ENCODE results near the gene KIFC1. TPM values are rescaled to one million over a fixed set of nuclear protein-coding genes. Genes with fewer than 3 reads are reported as not detected.

KIFC1 gene
- total RNA-seq, 4 donors from 2014 or later = 0.13 to 4.3 (median 0.91) TPM

DNA sequence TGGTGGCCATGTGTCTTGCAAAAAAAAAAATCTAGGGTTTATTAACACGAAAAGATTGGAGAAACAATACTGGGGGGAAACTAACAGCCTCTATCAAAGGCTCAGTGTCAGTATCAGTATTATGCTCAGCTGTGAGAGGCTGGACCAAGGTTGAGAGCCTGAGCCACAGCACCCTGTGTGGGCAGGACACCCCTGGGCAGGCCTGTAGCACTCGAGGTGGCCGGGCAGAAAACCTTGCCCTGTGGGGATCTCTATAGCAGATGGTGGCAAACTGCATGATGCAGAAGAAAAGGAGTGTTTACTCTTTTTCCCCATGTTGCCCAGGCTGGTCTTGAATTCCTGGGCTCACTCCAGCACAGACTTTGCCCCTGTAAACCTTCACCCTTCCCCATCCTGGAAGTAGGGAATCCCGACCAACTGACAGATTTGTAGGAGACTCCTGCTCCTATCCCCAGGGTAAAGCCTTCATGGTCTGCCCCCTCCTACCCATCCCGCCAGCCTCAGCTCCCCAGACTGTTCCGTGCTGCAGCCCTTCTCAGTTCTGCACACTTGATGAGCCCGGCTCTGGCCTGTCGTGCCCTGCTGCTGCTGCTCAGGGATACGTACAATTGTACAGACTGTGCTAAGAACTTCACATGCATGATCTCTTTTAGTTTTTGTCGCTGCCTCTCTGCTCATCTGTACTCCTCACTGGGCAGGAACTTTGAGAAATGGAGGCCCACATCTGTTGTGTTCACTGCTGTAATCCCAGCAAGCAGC is 8.0 kb upstream of the KIFC1 start:
- intact Hi-C loops (cut with DNase I) = no loop called here
- Histone ChIP-seq H3K4me1 (peaks cover 0 to 7% of the 10 kb centered on the region in 2 donors), H3K36me3 (no peaks in the 10 kb centered on the region), H3K27me3 (no peaks in the 10 kb centered on the region), H3K9me3 (no peaks in the 10 kb centered on the region), H3K27ac (peak overlapping the region in 1 of 3 donors; percentile 26), H3K4me3 (replicated peaks in 1 of 3) (no peak overlapping the region)
- WGBS, 2 donors = 61 to 65% methylated on average over 9 to 10 of the region's 10 CpGs
- TF ChIP-seq, protein P1, sequence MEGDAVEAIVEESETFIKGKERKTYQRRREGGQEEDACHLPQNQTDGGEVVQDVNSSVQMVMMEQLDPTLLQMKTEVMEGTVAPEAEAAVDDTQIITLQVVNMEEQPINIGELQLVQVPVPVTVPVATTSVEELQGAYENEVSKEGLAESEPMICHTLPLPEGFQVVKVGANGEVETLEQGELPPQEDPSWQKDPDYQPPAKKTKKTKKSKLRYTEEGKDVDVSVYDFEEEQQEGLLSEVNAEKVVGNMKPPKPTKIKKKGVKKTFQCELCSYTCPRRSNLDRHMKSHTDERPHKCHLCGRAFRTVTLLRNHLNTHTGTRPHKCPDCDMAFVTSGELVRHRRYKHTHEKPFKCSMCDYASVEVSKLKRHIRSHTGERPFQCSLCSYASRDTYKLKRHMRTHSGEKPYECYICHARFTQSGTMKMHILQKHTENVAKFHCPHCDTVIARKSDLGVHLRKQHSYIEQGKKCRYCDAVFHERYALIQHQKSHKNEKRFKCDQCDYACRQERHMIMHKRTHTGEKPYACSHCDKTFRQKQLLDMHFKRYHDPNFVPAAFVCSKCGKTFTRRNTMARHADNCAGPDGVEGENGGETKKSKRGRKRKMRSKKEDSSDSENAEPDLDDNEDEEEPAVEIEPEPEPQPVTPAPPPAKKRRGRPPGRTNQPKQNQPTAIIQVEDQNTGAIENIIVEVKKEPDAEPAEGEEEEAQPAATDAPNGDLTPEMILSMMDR (IDR thresholded peaks at IDR 0.05) = no peak
- TF ChIP-seq POLR2A (IDR thresholded peaks at IDR 0.05) = no peak
- peak; percentile 59 to 66 for DNase-seq

DNA sequence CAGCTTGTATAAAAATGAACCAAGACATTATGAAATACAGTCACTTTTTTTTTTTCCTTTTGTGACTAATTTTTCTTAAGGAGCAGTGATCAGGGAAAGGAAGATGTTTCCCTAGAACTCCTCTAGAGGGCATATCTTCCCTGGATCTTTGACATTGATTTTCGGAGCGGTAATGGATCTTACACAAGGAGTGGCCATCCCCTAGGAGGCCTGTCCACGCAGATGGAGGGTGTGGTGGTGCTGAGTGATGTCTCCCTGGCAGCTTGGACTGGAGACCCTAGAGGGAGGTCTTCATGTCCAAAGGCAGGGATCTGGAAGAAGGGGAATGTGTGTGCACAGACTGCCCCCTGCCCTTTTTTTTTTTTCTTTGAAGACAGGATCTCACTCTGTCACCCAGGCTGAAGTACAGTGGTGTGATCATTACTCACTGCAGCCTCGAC is 7.0 kb upstream of the KIFC1 start:
- H3K4me1 ChIP-seq = peaks cover 0 to 7% of the 10 kb centered on the region in 2 donors
- intact Hi-C loops (cut with DNase I) = no loop called here
- 49 to 58% methylated on average over 4 of the region's 4 CpGs for WGBS, 2 donors

GRCh38 chr6:33390173-33390572 is 1.4 kb upstream of the KIFC1 start:
- DNase-seq = no peak
- Histone ChIP-seq H3K4me3 (replicated peaks in 1 of 3) (no peak overlapping the region), H3K36me3 (no peaks in the 10 kb centered on the region), H3K27ac (peak overlapping the region; percentile 87 to 97 (median 96)), H3K9me3 (no peaks in the 10 kb centered on the region), H3K27me3 (no peaks in the 10 kb centered on the region), H3K4me1 (peaks cover 15 to 16% of the 10 kb centered on the region in 2 donors)
- TF ChIP-seq, protein P1 (IDR thresholded peaks at IDR 0.05) = no peak
- no peak for TF ChIP-seq POLR2A (IDR thresholded peaks at IDR 0.05)
- 90 to 95% methylated on average over 2 of the region's 2 CpGs for WGBS, 2 donors
- intact Hi-C loops (cut with DNase I) = no loop called here

More for the DNA sequence above, 7.0 kb upstream of the KIFC1 start:
- no peak overlapping the region for H3K4me3 ChIP-seq (replicated peaks in 1 of 3)
- no peak overlapping the region for H3K27ac ChIP-seq
- DNase-seq = no peak
- H3K36me3 ChIP-seq = no peaks in the 10 kb centered on the region
- TF ChIP-seq POLR2A (IDR thresholded peaks at IDR 0.05) = no peak
- TF ChIP-seq, protein P1 (IDR thresholded peaks at IDR 0.05) = peak in 2 of 6 experiments; percentile 16 to 28
- no peaks in the 10 kb centered on the region for H3K9me3 ChIP-seq
- no peaks in the 10 kb centered on the region for H3K27me3 ChIP-seq

DNA sequence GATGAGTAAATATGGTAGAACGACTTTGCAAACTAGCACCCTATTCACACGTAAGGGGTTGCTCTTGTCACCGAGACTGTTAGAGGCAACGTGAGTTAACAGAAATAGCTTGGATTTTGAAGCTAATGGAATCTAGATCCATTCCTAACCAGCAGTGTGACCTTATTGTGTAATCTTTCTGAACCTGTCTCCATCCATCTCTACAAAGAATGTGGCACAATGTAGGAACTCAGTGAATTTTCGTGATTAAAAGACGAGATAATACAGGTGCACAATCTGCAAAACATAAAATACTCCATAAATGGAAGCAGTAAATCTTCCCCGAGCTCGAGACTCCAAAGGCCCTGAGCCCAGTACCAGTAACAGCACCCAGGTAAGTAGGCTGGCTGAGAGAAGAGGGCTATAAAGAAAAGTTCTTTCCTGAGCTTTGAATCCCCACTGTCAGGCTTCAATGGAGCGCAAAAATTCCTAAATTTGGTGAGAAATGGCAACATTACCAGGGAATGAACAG is 801 bp upstream of the KIFC1 start:
- DNase-seq = no peak
- intact Hi-C loops (cut with DNase I) = no loop called here
- Histone ChIP-seq H3K4me1 (peaks cover 15 to 16% of the 10 kb centered on the region in 2 donors), H3K9me3 (no peaks in the 10 kb centered on the region), H3K36me3 (no peaks in the 10 kb centered on the region), H3K27me3 (no peaks in the 10 kb centered on the region), H3K27ac (peak overlapping the region; percentile 87 to 97 (median 96)), H3K4me3 (replicated peaks in 1 of 3) (no peak overlapping the region)
- whole genome bisulfite sequencing, 2 donors = 36 to 54% methylated on average over 9 of the region's 9 CpGs
- TF ChIP-seq, protein P1 (IDR thresholded peaks at IDR 0.05) = no peak
- peak in 1 of 2 donors; percentile 43 for TF ChIP-seq POLR2A (IDR thresholded peaks at IDR 0.05)

Data from thyroid gland (tissue), 4 donors.